ENCODE data around the gene NECAB2.

Gene NECAB2

GRCh38 chr16:84015399-84015798 is 47.4 kb downstream of the NECAB2 start:
- ATAC-seq = no peak

DNA sequence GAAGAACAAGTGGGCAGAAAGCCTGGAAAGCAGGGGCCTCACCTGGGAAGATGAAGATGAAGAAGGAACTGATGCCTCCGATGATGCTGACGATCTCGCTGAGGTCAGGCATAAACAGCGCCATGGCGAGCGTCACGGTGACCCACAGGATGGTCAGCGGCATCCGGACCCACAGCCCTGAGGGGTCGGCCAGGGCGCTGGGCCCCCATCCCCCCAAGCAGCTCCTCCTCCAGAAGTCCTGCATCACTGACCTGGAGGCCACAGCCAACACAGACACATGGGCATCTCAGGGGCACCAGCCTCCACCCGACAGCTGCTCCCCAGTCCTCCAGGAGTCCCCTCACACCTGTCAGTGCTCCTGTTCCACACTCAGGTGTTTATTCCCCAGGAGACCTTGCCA is 48.4 kb downstream of the NECAB2 start:
- ATAC-seq = no peak
- TF ChIP-seq OSR1 (CRISPR knock-in tag; IDR thresholded peaks at IDR 0.05) (no peak), BACH2 (CRISPR knock-in tag; IDR thresholded peaks at IDR 0.05; ENCODE audit: borderline replicate concordance) (no peak), ESRRG (CRISPR knock-in tag; IDR thresholded peaks at IDR 0.05) (no peak), ZFP30 (CRISPR knock-in tag; IDR thresholded peaks at IDR 0.05) (no peak), CSDC2 (CRISPR knock-in tag; IDR thresholded peaks at IDR 0.05) (no peak), SNAI2 (CRISPR knock-in tag; IDR thresholded peaks at IDR 0.05) (no peak), ARNTL (CRISPR knock-in tag; IDR thresholded peaks at IDR 0.05; ENCODE audit: borderline replicate concordance, low read depth) (no peak), GLIS3 (CRISPR knock-in tag; IDR thresholded peaks at IDR 0.05) (no peak), TSHZ2 (CRISPR knock-in tag; IDR thresholded peaks at IDR 0.05) (no peak), POU6F1 (CRISPR knock-in tag; IDR thresholded peaks at IDR 0.05; ENCODE audit: borderline replicate concordance, low read depth) (no peak), ZNF70 (CRISPR knock-in tag; IDR thresholded peaks at IDR 0.05) (no peak), TOX (CRISPR knock-in tag; IDR thresholded peaks at IDR 0.05; ENCODE audit: borderline replicate concordance) (no peak), ZC3H10 (CRISPR knock-in tag; IDR thresholded peaks at IDR 0.05) (no peak), CSRNP3 (CRISPR knock-in tag; IDR thresholded peaks at IDR 0.05) (no peak), RARB (CRISPR knock-in tag; IDR thresholded peaks at IDR 0.05) (no peak), ISL1 (CRISPR knock-in tag; IDR thresholded peaks at IDR 0.05) (no peak), ZNF8 (CRISPR knock-in tag; IDR thresholded peaks at IDR 0.05) (no peak), ZFP3 (CRISPR knock-in tag; IDR thresholded peaks at IDR 0.05) (no peak), TCF4 (CRISPR knock-in tag; IDR thresholded peaks at IDR 0.05; ENCODE audit: borderline replicate concordance) (no peak)
- TF ChIP-seq, protein P1, sequence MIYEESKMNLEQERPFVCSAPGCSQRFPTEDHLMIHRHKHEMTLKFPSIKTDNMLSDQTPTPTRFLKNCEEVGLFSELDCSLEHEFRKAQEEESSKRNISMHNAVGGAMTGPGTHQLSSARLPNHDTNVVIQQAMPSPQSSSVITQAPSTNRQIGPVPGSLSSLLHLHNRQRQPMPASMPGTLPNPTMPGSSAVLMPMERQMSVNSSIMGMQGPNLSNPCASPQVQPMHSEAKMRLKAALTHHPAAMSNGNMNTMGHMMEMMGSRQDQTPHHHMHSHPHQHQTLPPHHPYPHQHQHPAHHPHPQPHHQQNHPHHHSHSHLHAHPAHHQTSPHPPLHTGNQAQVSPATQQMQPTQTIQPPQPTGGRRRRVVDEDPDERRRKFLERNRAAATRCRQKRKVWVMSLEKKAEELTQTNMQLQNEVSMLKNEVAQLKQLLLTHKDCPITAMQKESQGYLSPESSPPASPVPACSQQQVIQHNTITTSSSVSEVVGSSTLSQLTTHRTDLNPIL (CRISPR knock-in tag; IDR thresholded peaks at IDR 0.05; ENCODE audit: low read depth) = no peak

More at GRCh38 chr16:84015399-84015798, 47.4 kb downstream of the NECAB2 start:
- TF ChIP-seq ZNF8 (CRISPR knock-in tag; IDR thresholded peaks at IDR 0.05) (no peak), ZFP30 (CRISPR knock-in tag; IDR thresholded peaks at IDR 0.05) (no peak), ZFP3 (CRISPR knock-in tag; IDR thresholded peaks at IDR 0.05) (no peak), ESRRG (CRISPR knock-in tag; IDR thresholded peaks at IDR 0.05) (no peak), PATZ1 (CRISPR knock-in tag; IDR thresholded peaks at IDR 0.05; ENCODE audit: borderline replicate concordance) (no peak), TOX (CRISPR knock-in tag; IDR thresholded peaks at IDR 0.05; ENCODE audit: borderline replicate concordance) (no peak), CSDC2 (CRISPR knock-in tag; IDR thresholded peaks at IDR 0.05) (no peak), ZNF565 (CRISPR knock-in tag; conservative IDR thresholded peaks at IDR 0.05; ENCODE audit: low read depth) (no peak), ZC3H10 (CRISPR knock-in tag; IDR thresholded peaks at IDR 0.05) (no peak), ISL1 (CRISPR knock-in tag; IDR thresholded peaks at IDR 0.05) (no peak), TCF4 (CRISPR knock-in tag; IDR thresholded peaks at IDR 0.05; ENCODE audit: borderline replicate concordance) (no peak), CSRNP3 (CRISPR knock-in tag; IDR thresholded peaks at IDR 0.05) (no peak), ARNTL (CRISPR knock-in tag; IDR thresholded peaks at IDR 0.05; ENCODE audit: borderline replicate concordance, low read depth) (no peak)
- TF ChIP-seq, protein P1 (CRISPR knock-in tag; IDR thresholded peaks at IDR 0.05; ENCODE audit: low read depth) = no peak
